ENCODE results near the gene FAM234B. TPM values are rescaled to one million over a fixed set of nuclear protein-coding genes. Genes with fewer than 3 reads are reported as not detected.

The FAM234B gene
- total and polyA plus RNA-seq, 2 of the 8 experiments (the other 6 are each of a cell fraction or from before 2014, with no cell fraction given) = 12.5 to 29.1 TPM

DNA sequence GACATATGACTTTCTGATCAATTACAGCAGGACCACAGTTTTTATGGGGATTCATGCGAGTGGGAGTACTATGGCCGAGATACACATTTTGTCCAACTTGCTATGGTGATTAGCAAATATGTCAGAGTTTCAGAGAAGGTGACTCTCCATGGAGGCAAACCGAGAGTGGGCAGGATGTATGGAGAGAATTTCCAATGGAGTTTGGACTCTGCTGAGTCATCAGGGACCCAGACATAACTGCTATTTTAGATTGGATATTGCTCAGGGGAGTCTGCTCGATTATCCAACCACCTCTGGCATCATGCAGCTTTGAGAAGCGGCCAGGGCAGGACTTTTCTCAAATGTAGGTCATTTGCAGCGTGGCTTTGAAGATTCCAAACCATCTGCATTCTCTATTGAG is 68.8 kb downstream of the FAM234B start (continued):
- TF ChIP-seq, protein P1, sequence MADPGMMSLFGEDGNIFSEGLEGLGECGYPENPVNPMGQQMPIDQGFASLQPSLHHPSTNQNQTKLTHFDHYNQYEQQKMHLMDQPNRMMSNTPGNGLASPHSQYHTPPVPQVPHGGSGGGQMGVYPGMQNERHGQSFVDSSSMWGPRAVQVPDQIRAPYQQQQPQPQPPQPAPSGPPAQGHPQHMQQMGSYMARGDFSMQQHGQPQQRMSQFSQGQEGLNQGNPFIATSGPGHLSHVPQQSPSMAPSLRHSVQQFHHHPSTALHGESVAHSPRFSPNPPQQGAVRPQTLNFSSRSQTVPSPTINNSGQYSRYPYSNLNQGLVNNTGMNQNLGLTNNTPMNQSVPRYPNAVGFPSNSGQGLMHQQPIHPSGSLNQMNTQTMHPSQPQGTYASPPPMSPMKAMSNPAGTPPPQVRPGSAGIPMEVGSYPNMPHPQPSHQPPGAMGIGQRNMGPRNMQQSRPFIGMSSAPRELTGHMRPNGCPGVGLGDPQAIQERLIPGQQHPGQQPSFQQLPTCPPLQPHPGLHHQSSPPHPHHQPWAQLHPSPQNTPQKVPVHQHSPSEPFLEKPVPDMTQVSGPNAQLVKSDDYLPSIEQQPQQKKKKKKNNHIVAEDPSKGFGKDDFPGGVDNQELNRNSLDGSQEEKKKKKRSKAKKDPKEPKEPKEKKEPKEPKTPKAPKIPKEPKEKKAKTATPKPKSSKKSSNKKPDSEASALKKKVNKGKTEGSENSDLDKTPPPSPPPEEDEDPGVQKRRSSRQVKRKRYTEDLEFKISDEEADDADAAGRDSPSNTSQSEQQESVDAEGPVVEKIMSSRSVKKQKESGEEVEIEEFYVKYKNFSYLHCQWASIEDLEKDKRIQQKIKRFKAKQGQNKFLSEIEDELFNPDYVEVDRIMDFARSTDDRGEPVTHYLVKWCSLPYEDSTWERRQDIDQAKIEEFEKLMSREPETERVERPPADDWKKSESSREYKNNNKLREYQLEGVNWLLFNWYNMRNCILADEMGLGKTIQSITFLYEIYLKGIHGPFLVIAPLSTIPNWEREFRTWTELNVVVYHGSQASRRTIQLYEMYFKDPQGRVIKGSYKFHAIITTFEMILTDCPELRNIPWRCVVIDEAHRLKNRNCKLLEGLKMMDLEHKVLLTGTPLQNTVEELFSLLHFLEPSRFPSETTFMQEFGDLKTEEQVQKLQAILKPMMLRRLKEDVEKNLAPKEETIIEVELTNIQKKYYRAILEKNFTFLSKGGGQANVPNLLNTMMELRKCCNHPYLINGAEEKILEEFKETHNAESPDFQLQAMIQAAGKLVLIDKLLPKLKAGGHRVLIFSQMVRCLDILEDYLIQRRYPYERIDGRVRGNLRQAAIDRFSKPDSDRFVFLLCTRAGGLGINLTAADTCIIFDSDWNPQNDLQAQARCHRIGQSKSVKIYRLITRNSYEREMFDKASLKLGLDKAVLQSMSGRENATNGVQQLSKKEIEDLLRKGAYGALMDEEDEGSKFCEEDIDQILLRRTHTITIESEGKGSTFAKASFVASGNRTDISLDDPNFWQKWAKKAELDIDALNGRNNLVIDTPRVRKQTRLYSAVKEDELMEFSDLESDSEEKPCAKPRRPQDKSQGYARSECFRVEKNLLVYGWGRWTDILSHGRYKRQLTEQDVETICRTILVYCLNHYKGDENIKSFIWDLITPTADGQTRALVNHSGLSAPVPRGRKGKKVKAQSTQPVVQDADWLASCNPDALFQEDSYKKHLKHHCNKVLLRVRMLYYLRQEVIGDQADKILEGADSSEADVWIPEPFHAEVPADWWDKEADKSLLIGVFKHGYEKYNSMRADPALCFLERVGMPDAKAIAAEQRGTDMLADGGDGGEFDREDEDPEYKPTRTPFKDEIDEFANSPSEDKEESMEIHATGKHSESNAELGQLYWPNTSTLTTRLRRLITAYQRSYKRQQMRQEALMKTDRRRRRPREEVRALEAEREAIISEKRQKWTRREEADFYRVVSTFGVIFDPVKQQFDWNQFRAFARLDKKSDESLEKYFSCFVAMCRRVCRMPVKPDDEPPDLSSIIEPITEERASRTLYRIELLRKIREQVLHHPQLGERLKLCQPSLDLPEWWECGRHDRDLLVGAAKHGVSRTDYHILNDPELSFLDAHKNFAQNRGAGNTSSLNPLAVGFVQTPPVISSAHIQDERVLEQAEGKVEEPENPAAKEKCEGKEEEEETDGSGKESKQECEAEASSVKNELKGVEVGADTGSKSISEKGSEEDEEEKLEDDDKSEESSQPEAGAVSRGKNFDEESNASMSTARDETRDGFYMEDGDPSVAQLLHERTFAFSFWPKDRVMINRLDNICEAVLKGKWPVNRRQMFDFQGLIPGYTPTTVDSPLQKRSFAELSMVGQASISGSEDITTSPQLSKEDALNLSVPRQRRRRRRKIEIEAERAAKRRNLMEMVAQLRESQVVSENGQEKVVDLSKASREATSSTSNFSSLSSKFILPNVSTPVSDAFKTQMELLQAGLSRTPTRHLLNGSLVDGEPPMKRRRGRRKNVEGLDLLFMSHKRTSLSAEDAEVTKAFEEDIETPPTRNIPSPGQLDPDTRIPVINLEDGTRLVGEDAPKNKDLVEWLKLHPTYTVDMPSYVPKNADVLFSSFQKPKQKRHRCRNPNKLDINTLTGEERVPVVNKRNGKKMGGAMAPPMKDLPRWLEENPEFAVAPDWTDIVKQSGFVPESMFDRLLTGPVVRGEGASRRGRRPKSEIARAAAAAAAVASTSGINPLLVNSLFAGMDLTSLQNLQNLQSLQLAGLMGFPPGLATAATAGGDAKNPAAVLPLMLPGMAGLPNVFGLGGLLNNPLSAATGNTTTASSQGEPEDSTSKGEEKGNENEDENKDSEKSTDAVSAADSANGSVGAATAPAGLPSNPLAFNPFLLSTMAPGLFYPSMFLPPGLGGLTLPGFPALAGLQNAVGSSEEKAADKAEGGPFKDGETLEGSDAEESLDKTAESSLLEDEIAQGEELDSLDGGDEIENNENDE (IDR thresholded peaks at IDR 0.05; ENCODE audit: insufficient replicate concordance, low read length) = no peak
- TF ChIP-seq CHD2 (IDR thresholded peaks at IDR 0.05; ENCODE audit: low read length) = no peak
- TF ChIP-seq EZH2 (IDR thresholded peaks at IDR 0.05; ENCODE audit: low read depth, low read length, severe bottlenecking) = no peak
- TF ChIP-seq SAP30 (IDR thresholded peaks at IDR 0.05; ENCODE audit: insufficient read depth, insufficient replicate concordance, low read length) = no peak
- TF ChIP-seq TAF7 (optimal IDR thresholded peaks at IDR 0.05; ENCODE audit: borderline replicate concordance, low read depth, low read length) = no peak
